OCI-LY7 (cell line): ENCODE results near the gene FUT3. TPM values are rescaled to one million over a fixed set of nuclear protein-coding genes. Genes with fewer than 3 reads are reported as not detected.

ENCODE experiments used
- BruUV-seq: library from RNA; stranded (reverse); fragments of 400-500 nt; replicated peaks from 2 replicates; lab custom pipeline; 2021; lab: Mats Ljungman, UMichigan
- CTCF ChIA-PET: fragments of 300-600 bp; sonication (Branson Sonifier 250); formaldehyde crosslinking; loops from one replicate; lab custom pipeline; 2022; ENCODE audit warnings: antibody characterized with exemption; ENCODE audit not compliant: unreplicated experiment; lab: Charles Lee
- POLR2A ChIA-PET: fragments of 300-600 bp; sonication (Branson Sonifier 250); formaldehyde crosslinking; loops from one replicate; lab custom pipeline; 2022; ENCODE audit warnings: antibody characterized with exemption; lab: Charles Lee
- DNase-seq: peaks from one replicate; pipeline ENCODE4 v3.0.0-alpha.2; 2015; ENCODE audit warnings: low spot score
- H2AFZ ChIP-seq: fragments of 200-600 bp; sonication (generic), shearing (Covaris generic); 2 replicates; pipeline ENCODE4 v1.6.1; 2014; ENCODE audit warnings: mild to moderate bottlenecking, antibody characterized with exemption, low read length, moderate library complexity
- H3K27ac ChIP-seq: fragments of 200-600 bp; sonication (generic); 2 replicates; pipeline ENCODE4 v1.5.1; 2014; ENCODE audit warnings: mixed run types, low read depth, mild to moderate bottlenecking, moderate library complexity, low read length, inconsistent platforms; ENCODE audit not compliant: poor library complexity, severe bottlenecking
- H3K36me3 ChIP-seq: fragments of 200-600 bp; sonication (generic); 2 replicates; pipeline ENCODE4 v1.6.1; 2014; ENCODE audit warnings: mild to moderate bottlenecking, antibody characterized with exemption, low read length, moderate library complexity, mixed read lengths; ENCODE audit not compliant: insufficient read depth
- H3K4me1 ChIP-seq: fragments of 200-600 bp; sonication (generic); 2 replicates; pipeline ENCODE4 v1.5.1; 2014; ENCODE audit warnings: mild to moderate bottlenecking, low read length; ENCODE audit not compliant: insufficient read depth, poor library complexity, severe bottlenecking
- H3K4me2 ChIP-seq: fragments of 200-600 bp; sonication (generic); 2 replicates; pipeline ENCODE4 v1.6.1; 2014; ENCODE audit warnings: mild to moderate bottlenecking, low read length
- H3K4me3 ChIP-seq: fragments of 200-600 bp; sonication (generic); 2 replicates; pipeline ENCODE4 v1.5.1; 2014; ENCODE audit warnings: mild to moderate bottlenecking, low read depth, low read length; ENCODE audit not compliant: poor library complexity, severe bottlenecking
- H3K79me2 ChIP-seq: fragments of 200-600 bp; sonication (generic); 2 replicates; pipeline ENCODE4 v1.6.1; 2016; ENCODE audit warnings: low read depth, mild to moderate bottlenecking, low read length, moderate library complexity, mixed read lengths; ENCODE audit not compliant: insufficient read depth
- H3K9me2 ChIP-seq: fragments of 200-600 bp; sonication (generic); 2 replicates; pipeline ENCODE4 v1.6.1; 2016; ENCODE audit warnings: mild to moderate bottlenecking, low read length, mixed read lengths; ENCODE audit not compliant: insufficient read depth
- H3K9me3 ChIP-seq: fragments of 200-600 bp; sonication (generic); 2 replicates; pipeline ENCODE4 v1.6.1; 2014; ENCODE audit warnings: mild to moderate bottlenecking, mixed run types, low read length, mixed read lengths
- H4K20me1 ChIP-seq: fragments of 200-600 bp; sonication (generic); 2 replicates; pipeline ENCODE4 v1.6.1; 2014; ENCODE audit warnings: mild to moderate bottlenecking, antibody characterized with exemption, low read length, moderate library complexity, mixed read lengths; ENCODE audit not compliant: insufficient read depth
- CTCF ChIP-seq: fragments of 200-600 bp; sonication (generic); conservative IDR thresholded peaks from 2 replicates; pipeline ENCODE4 v1.5.1; 2014; ENCODE audit warnings: mild to moderate bottlenecking, antibody characterized with exemption, low read length, moderate library complexity, mixed read lengths
- EZH2phosphoT487 ChIP-seq: fragments of 200-600 bp; sonication (generic); IDR thresholded peaks from 2 replicates; pipeline ENCODE4 v1.6.1; 2018; ENCODE audit warnings: low read depth, borderline replicate concordance, mild to moderate bottlenecking, mixed run types, antibody characterized with exemption, low read length, moderate library complexity, mixed read lengths
- intact Hi-C: fragments of 100-400 bp; cut with micrococcal nuclease; formaldehyde crosslinking; loops from one replicate; pipeline ENCODE4 v1.10.0; 2022; ENCODE audit not compliant: unreplicated experiment
- total RNA-seq, 2 experiments: library from RNA; depleted of rRNA in 1 of 2; stranded (reverse); fragments of >200 nt in 1 of 2; shearing (Covaris generic) in 1 of 2; gene quantifications; 2 replicates each; pipeline ENCODE4 v1.2.3, GENCODE V29; 2014 to 2022

The FUT3 gene
- total RNA-seq, 2 experiments from 2014 or later, result 0.47 TPM; not detected in 1

GRCh38 chr19:5803441-5803751 lies 47.9 kb downstream of the FUT3 start:
- H3K27ac ChIP-seq, result no peak overlapping the region
- H3K4me1 ChIP-seq, result peaks cover 17% of the 10 kb centered on the region
- H3K36me3 ChIP-seq, result no peaks in the 10 kb centered on the region
- ChIA-PET CTCF (interaction anchor here (0.5 to 1.5 kb wide), 6 partner anchors 81 to 219 kb away, joined by 3 to 12 read pairs (median 3); partner anchors contain the start of genes NDUFA11 and VMAC), POLR2A (interaction anchor here (1.0 kb wide), 1 partner anchor 88 kb away, joined by 4 read pairs; no protein-coding TSS in a partner anchor)
- H3K4me3 ChIP-seq, result peak overlapping the region; percentile 52
- no peak for DNase-seq
- BruUV-seq, result no TSS peak
- H4K20me1 ChIP-seq, result no peaks in the 10 kb centered on the region
- no peaks in the 10 kb centered on the region for H3K79me2 ChIP-seq
- H3K9me3 ChIP-seq, result no peaks in the 10 kb centered on the region
- peak overlapping the region; percentile 93 for H2AFZ ChIP-seq
- TF ChIP-seq CTCF (no peak), EZH2phosphoT487 (no peak)
- H3K4me2 ChIP-seq, result peak overlapping the region; percentile 87
- intact Hi-C loops, result no loop called here
- no peaks in the 10 kb centered on the region for H3K9me2 ChIP-seq

GRCh38 chr19:5801796-5802619 lies 49.2 kb downstream of the FUT3 start:
- no TSS peak for BruUV-seq
- Histone ChIP-seq H3K4me2 (no peak overlapping the region), H3K36me3 (no peaks in the 10 kb centered on the region), H3K4me1 (peaks cover 17% of the 10 kb centered on the region), H3K4me3 (no peak overlapping the region), H3K27ac (no peak overlapping the region), H3K9me2 (no peaks in the 10 kb centered on the region), H2AFZ (no peak overlapping the region), H4K20me1 (no peaks in the 10 kb centered on the region), H3K79me2 (no peaks in the 10 kb centered on the region), H3K9me3 (no peaks in the 10 kb centered on the region)
- DNase-seq, result no peak
- intact Hi-C loops, result no loop called here
- TF ChIP-seq EZH2phosphoT487, result no peak
- no peak for TF ChIP-seq CTCF
- CTCF ChIA-PET, result no interaction called here
- POLR2A ChIA-PET, result no interaction called here
